Liver (tissue), 9 donors: ENCODE results near the gene FBXL13. TPM values are rescaled to one million over a fixed set of nuclear protein-coding genes. Genes with fewer than 3 reads are reported as not detected.

Experiments used
- DNase-seq: peaks from one replicate; pipeline ENCODE4 v3.0.0-alpha.2; 2017; ENCODE audit warnings: low spot score
- H3K27ac ChIP-seq, 2 donors: one replicate each; pipeline ENCODE4 v1.7.0; 2013; ENCODE audit warnings: inconsistent platforms in 2 of 2, low read length in 2 of 2, control low read depth in 1 of 2, low read depth in 1 of 2, mild to moderate bottlenecking in 1 of 2
- H3K27me3 ChIP-seq, 4 donors: one replicate each; pipeline versions ENCODE4 v1.6.1 to v1.7.0; 2013; ENCODE audit warnings: low read length in 3 of 4, inconsistent platforms in 1 of 4, mild to moderate bottlenecking in 1 of 4, moderate library complexity in 1 of 4; ENCODE audit not compliant: control insufficient read depth in 4 of 4, insufficient read depth in 4 of 4
- H3K36me3 ChIP-seq, 4 donors: one replicate each; pipeline versions ENCODE4 v1.6.1 to v1.7.0; 2013; ENCODE audit warnings: low read length in 3 of 4, mild to moderate bottlenecking in 3 of 4, low read depth in 1 of 4, moderate library complexity in 1 of 4; ENCODE audit not compliant: control insufficient read depth in 4 of 4, insufficient read depth in 3 of 4
- H3K4me1 ChIP-seq, 4 donors: one replicate each; pipeline versions ENCODE4 v1.6.1 to v1.7.0; 2013; ENCODE audit warnings: low read length in 3 of 4, mild to moderate bottlenecking in 3 of 4, moderate library complexity in 1 of 4; ENCODE audit not compliant: control insufficient read depth in 4 of 4, insufficient read depth in 4 of 4
- H3K4me3 ChIP-seq, 3 donors: one replicate each; pipeline versions ENCODE4 v1.6.1 to v1.7.0; 2013; ENCODE audit warnings: low read length in 3 of 3, control low read depth in 1 of 3, low read depth in 1 of 3, mild to moderate bottlenecking in 1 of 3
- H3K9ac ChIP-seq, 2 donors: one replicate each; pipeline ENCODE4 v1.7.0; 2013; ENCODE audit warnings: low read length in 2 of 2, mild to moderate bottlenecking in 2 of 2, moderate library complexity in 2 of 2, control low read depth in 1 of 2, low read depth in 1 of 2
- H3K9me3 ChIP-seq, 4 donors: one replicate each; pipeline versions ENCODE4 v1.6.1 to v1.7.0; 2013; ENCODE audit warnings: low read length in 3 of 4; ENCODE audit not compliant: control insufficient read depth in 4 of 4
- ATF3 ChIP-seq: IDR thresholded peaks from 2 replicates; pipeline ENCODE4 v1.6.1; 2016; ENCODE audit warnings: antibody characterized with exemption
- CTCF ChIP-seq: fragments of 150-350 bp; IDR thresholded peaks from 2 replicates; pipeline ENCODE4 v1.5.1; 2017; ENCODE audit warnings: improper control_type of control experiment, low read depth, low read length; ENCODE audit not compliant: missing input control
- EGR1 ChIP-seq, 2 donors: IDR thresholded peaks; 2 replicates each; pipeline ENCODE4 v1.6.1; 2016 to 2018; ENCODE audit warnings: antibody characterized with exemption in 2 of 2, low read depth in 2 of 2
- FOXA1 ChIP-seq: IDR thresholded peaks from 2 replicates; pipeline ENCODE4 v1.6.1; 2016; ENCODE audit warnings: antibody characterized with exemption
- FOXA2 ChIP-seq: IDR thresholded peaks from 2 replicates; pipeline ENCODE4 v1.6.1; 2016; ENCODE audit warnings: antibody characterized with exemption
- GABPA ChIP-seq, 2 donors: IDR thresholded peaks in 1 of 2; conservative IDR thresholded peaks in 1 of 2; 2 replicates each; pipeline ENCODE4 v1.6.1; 2016; ENCODE audit warnings: antibody characterized with exemption in 2 of 2, mild to moderate bottlenecking in 1 of 2, moderate library complexity in 1 of 2
- HNF4G ChIP-seq: IDR thresholded peaks from 2 replicates; pipeline ENCODE4 v1.6.1; 2016; ENCODE audit warnings: antibody characterized with exemption
- JUND ChIP-seq, 2 donors: IDR thresholded peaks; 2 replicates each; pipeline ENCODE4 v1.6.1; 2016; ENCODE audit warnings: antibody characterized with exemption in 2 of 2
- MAX ChIP-seq: IDR thresholded peaks from 2 replicates; pipeline ENCODE4 v1.6.1; 2016; ENCODE audit warnings: antibody characterized with exemption
- NR2F2 ChIP-seq: IDR thresholded peaks from 2 replicates; pipeline ENCODE4 v1.6.1; 2016; ENCODE audit warnings: antibody characterized with exemption
- REST ChIP-seq: IDR thresholded peaks from 2 replicates; pipeline ENCODE4 v1.6.1; 2016; ENCODE audit warnings: antibody characterized with exemption, mild to moderate bottlenecking
- RXRA ChIP-seq, 2 donors: IDR thresholded peaks; 2 replicates each; pipeline ENCODE4 v1.6.1; 2017 to 2018; ENCODE audit warnings: antibody characterized with exemption in 2 of 2, mild to moderate bottlenecking in 1 of 2
- SP1 ChIP-seq: IDR thresholded peaks from 2 replicates; pipeline ENCODE4 v1.6.1; 2018; ENCODE audit warnings: antibody characterized with exemption, mild to moderate bottlenecking
- TAF1 ChIP-seq: conservative IDR thresholded peaks from 2 replicates; pipeline ENCODE4 v1.6.1; 2016; ENCODE audit warnings: antibody characterized with exemption, mild to moderate bottlenecking
- YY1 ChIP-seq: IDR thresholded peaks from 2 replicates; pipeline ENCODE4 v1.6.1; 2016; ENCODE audit warnings: antibody characterized with exemption, mild to moderate bottlenecking
- ZBTB33 ChIP-seq: IDR thresholded peaks from 2 replicates; pipeline ENCODE4 v1.6.1; 2016; ENCODE audit warnings: antibody characterized with exemption
- WGBS: extraction: QIAGEN DNeasy Blood & Tissue Kit; methylation state at CpG from one replicate; pipeline ENCODE4 v1.1.7; 2013; 5-methylcytosine and 5-hydroxymethylcytosine counted together
- polyA plus RNA-seq, 2 donors: library from polyadenylated mRNA; stranded (reverse) in 1 of 2; unstranded in 1 of 2; fragments of 200-250 nt in 1 of 2; fragments of >200 nt in 1 of 2; fragmentation: Nextera tagmentation in 1 of 2; extraction: Ambion mirVana in 1 of 2; gene quantifications; one replicate each; pipeline versions ENCODE4 v1.2.1 to v1.2.3, GENCODE V29; 2013 to 2015
- total RNA-seq, 2 donors: library from RNA; depleted of rRNA; stranded (reverse); fragments of >200 nt; gene quantifications; one replicate each; pipeline ENCODE4 v1.2.3, GENCODE V29; 2014
- donor health status: healthy.
- donor health status: healthy.
- donor health status: healthy.
- donor health status: healthy.
- donor health status: healthy.

FBXL13 gene
- total and polyA plus RNA-seq, 4 donors = 0.03 to 0.75 (median 0.70) TPM; not detected in 1

GRCh38 chr7:102917436-102918353, 156.9 kb downstream of the FBXL13 start:
- Histone ChIP-seq H3K4me3 (no peak overlapping the region), H3K4me1 (no peaks in the 10 kb centered on the region), H3K27me3 (no peaks in the 10 kb centered on the region), H3K9ac (no peak overlapping the region), H3K9me3 (no peaks in the 10 kb centered on the region), H3K36me3 (no peaks in the 10 kb centered on the region), H3K27ac (no peak overlapping the region)
- no peak for DNase-seq
- 83% methylated on average over 5 of the region's 5 CpGs for WGBS
- no peak for TF ChIP-seq CTCF
- TF ChIP-seq JUND (IDR thresholded peaks at IDR 0.05) = no peak
- no peak for TF ChIP-seq EGR1 (IDR thresholded peaks at IDR 0.05; ENCODE audit: low read depth in 2 of 2)
- TF ChIP-seq FOXA2 = no peak
- TF ChIP-seq RXRA (IDR thresholded peaks at IDR 0.05) = no peak
- TF ChIP-seq GABPA (IDR thresholded peaks at IDR 0.05 in 1 of 2, conservative IDR thresholded peaks at IDR 0.05 in 1 of 2) = no peak
- no peak for TF ChIP-seq TAF1
- no peak for TF ChIP-seq YY1
- no peak for TF ChIP-seq MAX
- no peak for TF ChIP-seq ZBTB33
- TF ChIP-seq HNF4G = no peak
- no peak for TF ChIP-seq REST
- TF ChIP-seq SP1 = no peak
- TF ChIP-seq NR2F2 = no peak
- no peak for TF ChIP-seq ATF3
- no peak for TF ChIP-seq FOXA1
